HG03135 (cell line): ENCODE data around the gene KSR2.

Source experiments
- ATAC-seq: cut with Tn5 transposase; IDR thresholded peaks from one replicate; pipeline ENCODE4 v1.9.1; 2021; ENCODE audit warnings: mild to moderate bottlenecking, moderate library complexity; ENCODE audit not compliant: unreplicated experiment

Gene KSR2

DNA sequence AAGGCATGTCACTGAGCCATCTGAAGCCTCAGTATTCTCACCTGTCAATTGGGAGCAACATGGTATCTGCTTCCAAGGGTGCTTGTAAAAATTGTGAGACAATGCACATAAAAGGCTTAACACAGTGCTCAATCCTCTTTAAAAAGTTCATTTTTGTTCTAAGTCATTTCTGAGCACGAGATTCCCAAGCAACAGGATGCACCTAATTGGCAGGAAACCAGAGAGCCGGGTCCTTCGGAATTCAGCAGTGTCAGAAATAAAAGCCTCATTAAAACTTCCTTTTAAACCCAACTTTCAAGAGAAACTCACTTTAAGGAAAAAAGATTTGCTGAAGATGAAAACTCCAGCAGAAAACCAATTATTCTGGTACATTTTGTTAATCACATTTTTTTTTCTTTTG lies 494.9 kb downstream of the KSR2 start:
- no peak for ATAC-seq

- no peak for ATAC-seq
Measured at GRCh38 chr12:117472983-117473382, 495.8 kb downstream of the KSR2 start.

- ATAC-seq: no peak
Measured at GRCh38 chr12:117470804-117471203, 498.0 kb downstream of the KSR2 start.

DNA sequence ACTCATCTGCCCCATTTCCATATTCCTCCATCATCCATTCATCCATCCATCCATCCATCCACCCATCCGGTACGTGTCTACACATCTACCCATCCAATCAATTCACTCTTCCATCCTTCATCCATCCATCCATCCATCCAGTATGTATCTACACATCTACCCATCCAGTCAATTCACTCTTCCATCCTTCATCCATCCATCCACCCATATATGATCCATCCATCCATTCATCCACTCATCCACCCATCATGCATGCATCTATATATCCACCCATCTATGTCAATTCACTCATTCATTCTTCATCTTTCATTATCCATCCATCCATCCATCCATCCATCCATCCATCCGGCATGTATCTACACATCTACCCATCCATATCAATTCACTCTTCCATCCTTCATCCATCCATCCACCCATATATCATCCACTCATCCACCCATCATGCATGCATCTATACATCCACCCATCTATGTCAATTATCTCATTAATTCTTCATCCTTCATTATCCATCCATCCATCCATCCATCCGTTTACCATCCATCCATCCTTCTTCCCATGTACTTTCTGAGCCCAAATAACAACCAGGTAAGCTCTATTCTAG lies 498.8 kb downstream of the KSR2 start:
- ATAC-seq: no peak

GRCh38 chr12:117468016-117468415 lies 500.8 kb downstream of the KSR2 start:
- ATAC-seq: no peak

DNA sequence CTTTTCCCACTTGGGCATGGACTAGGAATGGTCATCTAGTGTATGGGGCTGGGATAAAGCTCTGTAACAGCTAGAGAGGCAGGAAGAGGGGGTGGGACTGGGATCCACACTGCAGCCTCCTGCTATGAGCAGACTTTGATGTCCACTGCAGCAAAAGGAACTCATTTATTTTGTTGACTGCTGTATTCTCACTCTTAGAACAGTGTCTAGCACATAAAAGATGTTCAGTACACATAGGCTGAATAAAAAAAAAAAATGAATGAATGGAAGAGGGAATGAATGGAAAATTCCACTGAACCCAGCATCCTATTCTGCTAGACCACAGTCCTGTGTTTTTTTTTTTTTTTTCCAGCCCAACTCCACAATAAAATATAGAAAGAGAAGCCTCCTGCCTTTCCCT lies 501.2 kb downstream of the KSR2 start:
- ATAC-seq: no peak

- no peak for ATAC-seq
Measured at GRCh38 chr12:117466677-117467362, 502.0 kb downstream of the KSR2 start.

- ATAC-seq: no peak
Measured at GRCh38 chr12:117461732-117462131, 507.1 kb downstream of the KSR2 start.

GRCh38 chr12:117459229-117459628 lies 509.6 kb downstream of the KSR2 start:
- ATAC-seq: no peak

DNA sequence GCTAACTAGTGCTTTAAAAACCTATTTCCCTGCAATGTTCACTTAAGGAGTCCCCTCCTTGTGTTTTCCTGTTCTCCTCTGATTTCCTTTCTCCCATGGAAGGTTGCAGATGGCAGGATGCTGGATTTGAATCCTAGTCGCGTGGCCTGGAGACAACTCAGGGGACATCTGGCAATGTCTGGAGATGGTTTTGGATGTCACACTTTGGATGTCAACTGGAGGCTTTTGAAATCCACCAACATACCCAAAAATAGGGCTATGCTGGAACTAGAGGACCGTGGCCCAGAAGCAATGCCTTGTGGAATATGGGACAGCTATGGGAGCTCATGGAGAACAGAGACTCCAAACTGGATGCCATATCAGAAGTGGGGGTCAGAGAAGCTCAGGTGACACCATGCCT lies 511.6 kb downstream of the KSR2 start:
- ATAC-seq: no peak

GRCh38 chr12:117456076-117456475 lies 512.7 kb downstream of the KSR2 start:
- no peak for ATAC-seq

DNA sequence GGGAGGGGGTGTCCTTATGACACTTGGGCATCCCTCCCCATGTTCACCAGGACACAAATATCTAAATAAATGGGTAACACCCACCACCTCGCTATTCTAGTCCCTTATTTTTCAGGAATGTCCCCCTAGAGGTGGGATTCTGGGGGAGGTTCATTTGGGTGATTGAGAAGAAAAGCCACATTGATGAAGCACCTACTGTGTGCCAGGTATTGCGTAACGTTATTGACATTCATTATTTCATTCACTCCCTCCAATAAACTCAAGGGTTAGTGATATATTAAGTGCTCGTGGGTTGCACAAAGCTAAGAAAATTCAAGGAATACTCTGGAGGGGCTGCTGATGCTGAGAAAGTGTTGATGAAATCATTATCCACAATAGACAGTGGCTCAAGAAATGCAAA lies 514.8 kb downstream of the KSR2 start:
- no peak for ATAC-seq

DNA sequence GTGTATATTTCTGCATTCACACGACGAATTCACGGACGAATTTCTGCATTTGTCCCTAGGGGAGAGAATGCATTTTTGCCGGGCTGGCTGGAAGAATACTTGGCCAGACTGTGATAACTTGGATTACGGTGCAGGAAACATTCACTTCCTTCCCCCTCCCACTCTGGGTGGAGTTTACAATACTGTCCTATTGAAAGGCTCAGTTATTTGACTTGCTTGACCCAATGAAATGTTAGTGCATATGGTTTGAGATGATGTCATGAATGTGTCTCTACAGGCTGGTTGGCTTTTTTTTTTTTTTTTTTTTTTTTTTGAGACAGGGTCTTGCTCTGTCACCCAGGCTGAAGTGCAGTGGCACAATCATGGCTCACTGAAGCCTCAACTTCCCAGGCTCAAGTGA lies 516.7 kb downstream of the KSR2 start:
- no peak for ATAC-seq

GRCh38 chr12:117450209-117450608 lies 518.6 kb downstream of the KSR2 start:
- ATAC-seq: no peak

DNA sequence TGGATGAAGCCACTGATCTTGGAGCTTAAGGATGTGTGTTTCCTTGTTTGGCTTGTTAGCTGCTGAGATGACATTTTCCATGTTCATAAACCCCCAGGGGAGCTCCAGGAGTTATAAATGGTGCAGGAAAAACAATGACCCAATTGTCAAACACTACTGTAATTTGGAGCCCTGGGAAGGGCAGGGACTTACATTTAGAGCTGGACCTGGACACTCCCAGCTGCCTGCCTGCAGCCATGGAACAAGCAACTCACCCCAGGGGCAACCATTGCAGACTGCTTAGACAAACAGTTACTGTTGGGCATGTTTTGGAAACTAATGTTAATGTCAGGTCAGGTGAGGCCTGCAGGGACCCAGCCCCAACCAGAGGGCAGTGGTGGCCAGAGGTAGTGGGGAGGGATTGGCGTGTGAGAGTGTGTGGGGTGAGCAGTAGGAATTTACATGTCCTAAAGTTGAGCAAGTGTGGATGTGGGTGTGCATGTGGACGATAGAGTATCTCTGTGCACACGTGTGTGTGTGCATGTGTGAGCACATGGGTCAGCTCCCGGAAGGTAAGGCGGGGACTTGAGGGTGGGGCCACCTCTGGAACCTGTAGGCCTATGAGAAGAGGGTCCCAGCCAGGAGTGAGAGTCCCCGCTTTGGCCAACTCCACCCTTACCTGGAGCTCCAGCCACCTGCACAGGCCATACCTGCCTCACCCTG lies 521.0 kb downstream of the KSR2 start:
- no peak for ATAC-seq

DNA sequence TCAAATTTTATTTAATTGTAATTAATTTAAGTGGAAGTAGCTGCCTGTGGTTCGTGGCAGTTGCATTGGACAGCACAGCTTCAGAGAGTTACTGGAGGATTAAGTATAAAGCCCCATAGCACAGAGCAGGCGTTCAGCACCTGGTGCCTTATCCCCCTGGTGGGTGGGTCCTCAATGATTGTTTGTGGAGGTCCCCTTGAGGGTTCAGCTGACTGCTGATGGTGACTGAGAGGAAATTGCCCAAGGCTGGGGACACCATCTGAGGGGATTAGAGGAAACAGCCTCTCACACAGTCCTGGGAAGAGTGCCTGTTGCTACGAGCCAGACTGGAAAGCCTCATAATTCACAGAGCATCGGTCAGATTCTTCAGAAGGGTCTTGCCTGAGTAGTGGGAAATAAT lies 524.0 kb downstream of the KSR2 start:
- no peak for ATAC-seq

GRCh38 chr12:117441751-117442150 lies 527.0 kb downstream of the KSR2 start:
- ATAC-seq: no peak

DNA sequence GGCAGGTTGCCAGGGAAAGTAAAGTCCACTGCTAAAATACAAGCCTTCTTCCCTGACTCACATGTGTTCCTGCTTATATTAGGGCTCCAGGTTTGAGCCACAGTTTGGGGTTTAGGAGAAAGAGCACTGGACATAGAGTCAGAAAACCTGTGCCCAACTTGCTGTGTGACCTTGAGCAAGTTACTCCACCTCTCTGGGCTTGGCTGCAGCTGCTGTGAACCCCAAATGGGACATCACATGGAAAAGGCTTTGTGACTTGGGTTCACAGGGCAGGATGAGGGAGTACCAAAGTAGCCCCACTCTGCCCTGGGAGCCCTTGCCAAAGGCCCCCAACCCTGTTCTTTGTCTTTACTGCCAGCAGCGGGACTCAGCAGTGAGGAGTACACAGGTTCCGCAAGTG lies 528.4 kb downstream of the KSR2 start:
- ATAC-seq: no peak

GRCh38 chr12:117439531-117440001 lies 529.2 kb downstream of the KSR2 start:
- ATAC-seq: no peak

DNA sequence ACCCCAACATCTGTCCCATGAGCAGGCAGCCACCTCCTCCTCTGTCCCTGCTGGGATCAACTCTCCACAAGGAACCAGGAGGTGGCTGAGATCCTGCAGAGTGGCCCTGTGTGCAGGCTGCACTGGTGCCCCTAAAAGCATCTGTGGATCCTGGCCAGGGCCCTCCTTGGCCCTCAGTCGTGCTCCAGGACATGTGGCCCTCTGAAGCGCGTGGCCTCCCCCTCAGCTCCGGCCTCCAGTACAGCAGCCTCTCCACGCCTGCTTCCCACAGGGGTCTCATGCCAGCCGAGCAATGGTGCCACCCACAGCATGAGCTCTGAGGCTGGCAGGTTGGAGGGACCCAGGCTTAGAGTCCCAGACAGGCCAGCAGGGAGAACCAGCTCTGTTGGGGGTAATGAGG lies 530.0 kb downstream of the KSR2 start:
- no peak for ATAC-seq

GRCh38 chr12:117437516-117438255 lies 531.1 kb downstream of the KSR2 start:
- ATAC-seq: no peak

- no peak for ATAC-seq
Measured at GRCh38 chr12:117433878-117434277, 534.9 kb downstream of the KSR2 start.
